ENCODE results near the gene DCAF15.

The DCAF15 gene

GRCh38 chr19:13995017-13995728 lies 42.9 kb downstream of the DCAF15 start:
- no peak for DNase-seq (ENCODE audit: low read depth)

GRCh38 chr19:13995878-13996765 lies 43.8 kb downstream of the DCAF15 start:
- no peak for DNase-seq (ENCODE audit: low read depth)

- no peak for DNase-seq (ENCODE audit: low read depth)
These were observed 44.8 kb downstream of the DCAF15 start for GRCh38 chr19:13996928-13997630.

GRCh38 chr19:13997631-13997962 lies 45.3 kb downstream of the DCAF15 start:
- DNase-seq (ENCODE audit: low read depth) = no peak

DNA sequence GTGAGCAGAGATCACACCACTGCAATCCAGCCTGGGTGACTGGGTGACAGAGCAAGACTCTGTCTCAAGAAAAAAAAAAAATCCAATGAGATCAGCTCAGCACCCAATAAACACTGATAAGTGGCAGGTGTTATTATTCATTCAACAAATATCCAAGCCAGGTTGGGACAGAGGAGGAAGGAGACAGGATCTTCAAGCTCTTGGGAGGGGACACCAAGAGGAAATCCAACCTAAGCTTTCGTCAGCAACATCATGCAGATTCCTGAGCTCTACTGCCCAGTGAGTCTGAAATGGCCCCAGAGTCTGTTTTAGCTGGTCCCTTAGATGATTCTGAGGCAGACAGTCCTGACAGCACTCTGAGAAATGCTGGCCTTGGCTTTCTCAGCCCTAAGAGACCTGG lies 46.1 kb downstream of the DCAF15 start:
- DNase-seq (ENCODE audit: low read depth) = no peak

DNA sequence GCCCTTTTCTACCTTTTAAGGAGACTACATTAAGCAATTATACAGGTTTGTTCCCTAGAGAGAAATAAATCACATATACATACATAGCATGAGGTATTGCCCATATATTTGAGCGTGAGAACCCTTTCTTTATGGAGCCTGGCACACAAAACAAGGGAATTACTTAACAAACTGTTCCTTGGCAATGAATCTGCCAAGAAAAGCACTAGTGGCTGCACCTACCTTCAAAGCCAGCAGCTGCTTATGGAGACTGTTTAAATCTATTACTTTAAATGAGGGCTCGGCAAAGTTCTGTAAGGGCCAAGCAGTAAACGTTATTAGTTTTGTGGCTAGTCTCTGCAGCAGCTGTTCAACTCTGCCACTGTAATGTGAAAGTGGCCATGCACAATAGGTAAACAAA lies 46.8 kb downstream of the DCAF15 start:
- DNase-seq (ENCODE audit: low read depth) = no peak

DNA sequence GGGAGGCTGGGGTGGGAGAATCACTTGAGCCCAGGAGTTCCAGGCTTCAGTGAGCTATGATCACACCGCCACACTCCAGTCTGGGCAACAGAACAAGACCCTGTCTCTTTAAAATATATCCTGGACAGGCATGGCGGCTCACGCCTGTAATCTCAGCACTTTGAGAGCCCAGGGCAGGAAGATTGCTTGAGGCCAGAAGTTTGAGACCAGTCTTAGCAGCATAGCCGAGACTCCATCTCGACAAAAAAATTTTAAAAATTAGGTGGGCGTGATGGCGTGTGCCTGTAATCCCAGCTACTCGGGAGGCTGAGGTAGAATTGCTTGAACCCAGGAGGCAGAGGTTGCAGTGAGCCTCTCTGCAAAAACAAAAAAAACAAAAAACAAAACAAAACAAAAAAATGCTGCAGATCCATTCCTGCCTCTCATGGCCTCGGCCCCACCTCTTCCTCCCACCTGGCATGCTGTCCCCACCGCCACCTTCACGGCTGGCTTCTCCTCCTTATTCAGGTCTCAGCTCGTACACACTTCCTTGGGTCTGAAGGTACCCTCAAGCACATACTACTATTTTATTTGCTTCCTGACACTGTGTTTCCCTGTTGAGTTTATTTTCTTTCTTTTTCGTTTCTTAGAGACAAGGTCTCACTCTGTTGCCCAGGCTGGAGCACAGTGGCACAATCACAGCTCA lies 48.5 kb downstream of the DCAF15 start:
- DNase-seq (ENCODE audit: low read depth) = no peak

DNA sequence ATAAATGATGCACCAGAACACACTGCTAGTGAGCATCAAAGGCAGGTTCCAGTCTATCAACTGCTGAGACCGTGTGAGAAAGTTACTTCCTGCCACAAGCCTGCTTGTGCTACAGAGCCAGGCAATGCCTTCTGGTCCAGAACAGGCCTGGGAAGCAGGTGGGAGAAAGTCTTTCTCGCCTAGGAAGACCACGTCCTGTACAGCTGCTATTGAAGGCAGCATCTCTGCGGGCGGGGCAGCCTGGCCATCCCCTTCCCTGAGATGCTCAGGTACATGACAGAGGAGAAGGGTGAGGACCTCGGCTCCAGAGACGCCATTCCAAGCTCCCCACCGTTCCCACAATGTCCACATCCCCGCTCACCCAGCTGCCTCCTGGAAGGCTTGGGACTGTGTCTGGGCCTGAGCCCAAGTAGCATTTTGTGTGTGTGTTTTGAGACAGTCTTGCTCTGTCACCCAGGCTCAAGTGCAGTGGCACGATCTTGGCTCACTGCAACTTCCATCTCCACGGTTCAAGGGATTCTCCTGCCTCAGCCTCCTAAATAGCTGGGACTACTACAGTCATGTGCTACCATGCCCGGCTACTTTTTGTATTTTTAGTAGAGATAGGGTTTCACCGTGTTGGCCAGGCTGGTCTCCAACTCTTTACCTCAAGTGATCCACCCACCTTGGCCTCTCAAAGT lies 50.4 kb downstream of the DCAF15 start:
- DNase-seq (ENCODE audit: low read depth) = no peak

DNA sequence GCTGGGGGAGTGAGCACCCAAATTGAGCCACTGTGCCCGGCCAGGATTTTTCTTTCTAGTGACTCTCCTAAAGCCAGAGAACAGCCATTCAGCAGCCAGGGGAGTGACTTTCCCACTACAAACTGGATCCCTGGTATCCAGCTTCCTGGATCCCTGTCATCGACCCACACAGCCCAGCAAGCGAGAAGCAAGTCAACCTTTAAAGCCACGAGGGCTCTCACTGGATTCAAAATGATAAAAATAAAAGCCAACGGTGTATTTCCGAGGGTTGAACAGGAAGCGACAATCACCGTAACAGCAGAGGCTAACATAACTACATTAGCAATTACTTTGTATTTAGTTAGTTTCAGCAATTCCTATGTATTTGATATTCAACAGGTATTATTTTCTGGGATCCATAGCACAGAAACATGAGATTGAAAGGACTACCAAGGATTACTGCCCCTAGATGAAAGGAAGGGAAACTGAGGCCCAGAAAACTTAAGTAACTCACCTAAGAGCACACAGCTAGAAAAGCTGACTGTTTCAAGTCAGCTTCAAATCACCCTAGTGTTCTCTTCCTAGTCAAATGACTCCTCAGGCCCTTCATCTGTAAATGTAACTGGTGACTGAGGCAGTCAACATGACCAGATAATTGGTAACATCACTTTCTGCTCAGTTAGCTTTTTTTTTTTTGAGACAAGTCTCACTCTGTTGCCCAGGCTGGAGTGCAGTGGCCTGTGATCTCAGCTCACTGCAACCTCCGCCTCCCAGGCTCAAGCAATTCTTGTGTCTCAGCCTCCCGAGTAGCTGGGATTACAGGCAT lies 51.1 kb downstream of the DCAF15 start:
- DNase-seq (ENCODE audit: low read depth) = no peak

DNA sequence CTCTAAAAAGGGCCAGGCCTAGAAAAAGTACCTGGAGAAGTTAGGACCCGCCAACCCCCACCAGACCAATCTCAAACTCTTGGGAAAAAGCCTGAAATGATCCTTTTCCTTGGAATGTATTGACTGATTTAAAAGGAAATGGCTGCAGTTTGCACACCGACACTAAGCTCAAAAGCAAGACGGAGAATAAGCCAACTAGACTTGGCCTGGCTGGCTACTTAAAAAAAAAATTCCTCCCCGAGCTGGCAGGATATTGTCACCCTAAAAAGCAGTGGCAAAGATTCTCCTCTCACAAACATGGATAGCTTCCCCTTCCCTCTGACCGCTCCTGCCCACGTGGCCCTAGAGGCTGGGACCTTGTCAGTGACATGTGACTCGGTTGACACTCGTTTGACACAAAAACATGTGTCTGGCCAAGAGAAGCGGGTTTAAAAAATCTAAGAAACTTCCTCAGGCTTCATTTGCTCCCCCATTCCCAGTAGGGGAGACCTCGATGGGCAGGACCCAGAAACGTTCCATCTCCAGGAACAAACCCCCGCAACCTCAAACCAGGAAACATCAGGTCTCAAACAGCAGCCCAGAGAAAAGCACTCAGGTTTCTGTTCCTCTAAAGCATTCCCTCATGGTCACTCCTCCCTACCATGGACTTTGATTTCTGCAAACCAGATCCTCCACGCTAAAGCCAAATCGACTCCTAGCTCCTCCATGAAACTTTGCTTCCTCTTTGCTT lies 52.5 kb downstream of the DCAF15 start:
- DNase-seq (ENCODE audit: low read depth) = no peak

GRCh38 chr19:14005349-14006084 lies 53.2 kb downstream of the DCAF15 start:
- DNase-seq (ENCODE audit: low read depth) = peak; percentile 77

GRCh38 chr19:14006085-14006765 lies 53.9 kb downstream of the DCAF15 start, which contains the start of gene RFX1:
RFX1 (minus strand) TSS chr19:14006320; CDS start chr19:13993843, 12,477 bp downstream.
- DNase-seq (ENCODE audit: low read depth) = peak; percentile 100

DNA sequence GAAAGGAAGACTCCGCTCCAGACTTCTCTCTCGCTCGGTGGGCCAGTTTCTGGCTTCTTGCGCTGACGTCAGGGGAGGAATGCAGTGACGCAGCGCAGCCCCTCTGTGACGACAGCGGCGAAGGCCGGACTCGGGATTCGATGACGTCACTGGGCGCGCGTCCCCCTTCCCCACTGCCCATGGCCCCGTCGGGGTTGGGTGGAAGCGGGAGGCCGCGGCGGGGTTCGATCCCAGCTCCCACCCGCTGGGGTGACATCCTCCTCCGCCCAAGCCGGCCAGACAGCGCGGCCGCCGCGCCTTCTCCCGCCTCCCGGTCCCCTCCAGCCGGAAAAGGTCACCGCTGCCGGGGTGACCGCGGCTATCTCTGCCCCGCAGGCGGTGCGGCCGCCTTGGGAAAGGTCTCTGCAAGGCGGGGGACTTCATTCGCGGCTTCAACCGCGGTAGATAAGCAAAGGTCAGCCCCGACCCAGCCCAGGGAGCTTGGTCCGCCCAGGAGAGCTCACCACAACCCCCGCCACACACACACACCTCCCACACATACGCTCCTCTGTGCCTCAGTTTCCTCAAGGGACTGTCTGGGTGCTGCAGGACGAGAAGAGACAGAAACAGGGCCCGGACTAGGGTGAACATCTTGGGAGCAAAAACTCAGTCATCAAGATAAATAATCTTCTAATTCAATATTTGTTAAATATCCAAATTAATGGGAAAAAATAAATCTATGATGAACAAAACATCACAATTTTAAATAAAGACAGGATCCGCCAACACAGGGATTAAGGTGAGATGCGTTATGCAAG lies 54.7 kb downstream of the DCAF15 start:
- peak; percentile 30 for DNase-seq (ENCODE audit: low read depth)
